HL-60 (cell line): ENCODE data around the gene MAGI3.
A peak's percentile ranks its signal among the peaks of the same experiment; 100 is the strongest.

Experiments
- DNase-seq, 2 experiments: peaks; one replicate each; pipeline ENCODE4 v3.0.0-alpha.2; 2010 to 2020; ENCODE audit warnings: low read depth in 1 of 2, low spot score in 1 of 2
- H3K27ac ChIP-seq: fragments of 250-450 bp; sonication (Bioruptor Pico); replicated peaks from 2 replicates; pipeline ENCODE4 v1.5.1; 2020; ENCODE audit warnings: mild to moderate bottlenecking, moderate library complexity
- H3K27me3 ChIP-seq: fragments of 250-450 bp; sonication (Bioruptor Pico); 2 replicates; pipeline ENCODE4 v1.5.1; 2021; ENCODE audit warnings: mild to moderate bottlenecking, moderate library complexity; ENCODE audit not compliant: insufficient read depth, poor library complexity, severe bottlenecking
- H3K4me3 ChIP-seq: replicated peaks from 2 replicates; pipeline ENCODE4 v1.5.1; 2011; ENCODE audit warnings: mild to moderate bottlenecking, control low read depth, low read length; ENCODE audit not compliant: insufficient read depth
- CTCF ChIP-seq: IDR thresholded peaks from one replicate; pipeline ENCODE4 v1.5.1; 2011; ENCODE audit warnings: low read length, control low read depth, inconsistent platforms; ENCODE audit not compliant: insufficient read depth
- GABPA ChIP-seq: IDR thresholded peaks from 2 replicates; pipeline ENCODE4 v1.6.1; 2012; ENCODE audit warnings: low read depth
- POLR2AphosphoS5 ChIP-seq: IDR thresholded peaks from 2 replicates; pipeline ENCODE4 v1.6.1; 2012; ENCODE audit warnings: low read depth
- REST ChIP-seq: IDR thresholded peaks from 2 replicates; pipeline ENCODE4 v1.6.1; 2012; ENCODE audit warnings: low read depth; ENCODE audit not compliant: insufficient replicate concordance
- SPI1 ChIP-seq: IDR thresholded peaks from 2 replicates; pipeline ENCODE4 v1.6.1; 2012; ENCODE audit warnings: low read depth, mild to moderate bottlenecking, borderline replicate concordance

Gene MAGI3

GRCh38 chr1:113542221-113542701 lies 151.9 kb downstream of the MAGI3 start:
- peak; percentile 5 to 52 for DNase-seq
- Histone ChIP-seq H3K4me3 (no peak overlapping the region), H3K27ac (peak overlapping the region; percentile 72), H3K27me3 (no peaks in the 10 kb centered on the region)
- peak; percentile 93 for TF ChIP-seq SPI1
- peak; percentile 63; the same call in 1 of the 2 replicates for TF ChIP-seq POLR2AphosphoS5
- TF ChIP-seq GABPA: no peak

GRCh38 chr1:113543110-113543509 lies 152.8 kb downstream of the MAGI3 start:
- no peak overlapping the region for H3K4me3 ChIP-seq
- TF ChIP-seq POLR2AphosphoS5: no peak
- no peak for TF ChIP-seq GABPA
- no peak for TF ChIP-seq REST
- TF ChIP-seq SPI1: no peak
- TF ChIP-seq CTCF: no peak
- no peak for DNase-seq
- H3K27me3 ChIP-seq: no peaks in the 10 kb centered on the region
- peak overlapping the region; percentile 72 for H3K27ac ChIP-seq

GRCh38 chr1:113545210-113545609 lies 154.9 kb downstream of the MAGI3 start:
- DNase-seq: no peak
- no peak for TF ChIP-seq POLR2AphosphoS5
- Histone ChIP-seq H3K27me3 (no peaks in the 10 kb centered on the region), H3K27ac (no peak overlapping the region), H3K4me3 (no peak overlapping the region)

- no peaks in the 10 kb centered on the region for H3K27me3 ChIP-seq
- H3K27ac ChIP-seq: no peak overlapping the region
- no peak for DNase-seq
- H3K4me3 ChIP-seq: no peak overlapping the region
- TF ChIP-seq CTCF: no peak
- TF ChIP-seq GABPA: no peak
- no peak for TF ChIP-seq SPI1
- no peak for TF ChIP-seq POLR2AphosphoS5
- TF ChIP-seq REST: no peak
These were observed 155.3 kb downstream of the MAGI3 start for GRCh38 chr1:113545626-113546025.

- Histone ChIP-seq H3K27ac (no peak overlapping the region), H3K4me3 (no peak overlapping the region), H3K27me3 (no peaks in the 10 kb centered on the region)
- DNase-seq: no peak
- TF ChIP-seq SPI1: no peak
- no peak for TF ChIP-seq REST
- no peak for TF ChIP-seq POLR2AphosphoS5
- no peak for TF ChIP-seq CTCF
- no peak for TF ChIP-seq GABPA
These were observed 161.4 kb downstream of the MAGI3 start for GRCh38 chr1:113551728-113552127.
